K562 (cell line): ENCODE results near the gene TUBB2A. TPM values are rescaled to one million over a fixed set of nuclear protein-coding genes. Genes with fewer than 3 reads are reported as not detected.

Experiments
- ATF6 ChIP-seq: sonication (generic); formaldehyde crosslinking; IDR thresholded peaks from 2 replicates; pipeline ENCODE4 v1.4.0; 2020; ENCODE audit warnings: mild to moderate bottlenecking, missing genetic modification reagents
- CEBPG ChIP-seq, 3 experiments: fragments of 200-800 bp in 1 of 3; sonication (Bioruptor generic) in 1 of 3; sonication (generic) in 1 of 3; formaldehyde crosslinking in 1 of 3; IDR thresholded peaks in 2 of 3; conservative IDR thresholded peaks in 1 of 3; 2 replicates each; pipeline versions ENCODE4 v1.6.1 to v1.8.0; 2016 to 2022; ENCODE audit warnings: missing compliant biosample characterization in 2 of 3, missing genetic modification characterization in 2 of 3, mild to moderate bottlenecking in 1 of 3, missing genetic modification reagents in 1 of 3
- HDAC1 ChIP-seq, 2 experiments: fragments of 450-650 bp; IDR thresholded peaks; 2 replicates each; pipeline ENCODE4 v1.6.1; 2016 to 2017; ENCODE audit warnings: inconsistent platforms in 1 of 2, mild to moderate bottlenecking in 1 of 2, moderate library complexity in 1 of 2
- HMBOX1 ChIP-seq: sonication (generic); IDR thresholded peaks from 2 replicates; pipeline ENCODE4 v1.6.1; 2016
- KDM1A ChIP-seq, 2 experiments: fragments of 450-650 bp; IDR thresholded peaks; 2 replicates each; pipeline ENCODE4 v1.6.1; 2016; ENCODE audit warnings: mild to moderate bottlenecking in 2 of 2
- SP2 ChIP-seq: IDR thresholded peaks from 2 replicates; pipeline ENCODE4 v1.6.1; 2011; ENCODE audit warnings: mild to moderate bottlenecking, low read depth, low read length, moderate library complexity; ENCODE audit not compliant: poor library complexity, severe bottlenecking; ENCODE audit errors: extremely low read depth
- USF2 ChIP-seq: sonication (generic); formaldehyde crosslinking; IDR thresholded peaks from 2 replicates; pipeline ENCODE4 v1.5.0; 2020; ENCODE audit warnings: missing genetic modification reagents
- polyA plus RNA-seq, 8 experiments: library from polyadenylated mRNA; depleted of rRNA in 4 of 8; stranded (reverse) in 5 of 8; unstranded in 3 of 8; fragments of >200 nt; fragmentation: Nextera tagmentation in 2 of 8; fragmentation: Illumina TruSeq in 1 of 8; extraction: Ambion mirVana in 2 of 8; extraction: Trizol in 1 of 8; gene quantifications; 2 replicates each; pipeline versions ENCODE4 v1.2.1 to v1.2.3, GENCODE V29; 2011 to 2014; ENCODE audit warnings: inconsistent platforms in 1 of 8, missing spikeins in 1 of 8
- total RNA-seq, 7 experiments: library from RNA; depleted of rRNA in 6 of 7; stranded (reverse); fragments of >200 nt in 6 of 7; fragmentation: Illumina TruSeq in 2 of 7; extraction: Trizol in 2 of 7; gene quantifications; 2 replicates each; pipeline versions ENCODE4 v1.2.1 to v1.2.3, GENCODE V29; 2011 to 2021; ENCODE audit warnings: low replicate concordance in 1 of 7

The TUBB2A gene
- total and polyA plus RNA-seq, 9 of the 15 experiments (the other 6 are each of a cell fraction or from before 2014, with no cell fraction given) = 3.6 to 92.1 (median 45.6) TPM

- TF ChIP-seq HMBOX1 (0 out of 2 replicates have a peak, but pooled peaks have one; percentile 28), ATF6 (CRISPR knock-in tag) (no peak), USF2 (CRISPR knock-in tag) (no peak), HDAC1 (IDR thresholded peaks at IDR 0.05) (peak in 1 of 2 experiments; percentile 40; a peak in 1 of 4 replicates), KDM1A (IDR thresholded peaks at IDR 0.05) (peak; percentile 86 to 88), CEBPG (CRISPR knock-in tag; IDR thresholded peaks at IDR 0.05) (peak; percentile 65; the same call in 1 of the 2 replicates), CEBPG (tag; conservative IDR thresholded peaks at IDR 0.05 in 1 of 2, IDR thresholded peaks at IDR 0.05 in 1 of 2) (peak in 1 of 2 experiments; percentile 65; a peak in 2 of 4 replicates), SP2 (no peak)
Measured at GRCh38 chr6:3205913-3206312, 48.6 kb upstream of the TUBB2A start (continued).
